ENCODE measurements around the gene PGAP1.

- TF ChIP-seq CTCF (IDR thresholded peaks at IDR 0.05; ENCODE audit: insufficient read depth, low read depth, low read length) (no peak), EZH2 (IDR thresholded peaks at IDR 0.05; ENCODE audit: insufficient read depth, low read length) (no peak)
Measured at GRCh38 chr2:196827356-196827755, 99.2 kb downstream of the PGAP1 start.
